ENCODE measurements around the gene ATAD3B.

DNA sequence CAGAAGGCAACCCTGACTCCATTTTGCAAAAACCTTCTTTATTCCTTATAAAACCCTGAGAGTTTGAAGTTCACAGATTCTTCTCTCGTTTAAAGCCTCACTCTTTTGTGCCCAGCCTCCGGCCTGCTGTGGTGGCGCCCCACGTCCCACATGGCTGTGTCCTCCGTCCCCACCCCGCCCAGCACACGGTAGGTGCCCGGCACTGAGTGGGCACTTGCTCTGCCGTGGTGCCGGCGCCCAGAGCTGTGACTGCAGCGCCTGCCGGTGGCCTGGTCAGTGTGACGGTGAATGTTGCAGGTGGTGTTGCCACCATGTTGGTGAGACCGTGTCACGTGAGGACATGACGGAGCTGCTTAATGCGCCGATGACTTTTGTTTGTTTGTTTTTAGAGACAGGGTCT, 49.8 kb downstream of the ATAD3B start:
- TF ChIP-seq, protein P1, sequence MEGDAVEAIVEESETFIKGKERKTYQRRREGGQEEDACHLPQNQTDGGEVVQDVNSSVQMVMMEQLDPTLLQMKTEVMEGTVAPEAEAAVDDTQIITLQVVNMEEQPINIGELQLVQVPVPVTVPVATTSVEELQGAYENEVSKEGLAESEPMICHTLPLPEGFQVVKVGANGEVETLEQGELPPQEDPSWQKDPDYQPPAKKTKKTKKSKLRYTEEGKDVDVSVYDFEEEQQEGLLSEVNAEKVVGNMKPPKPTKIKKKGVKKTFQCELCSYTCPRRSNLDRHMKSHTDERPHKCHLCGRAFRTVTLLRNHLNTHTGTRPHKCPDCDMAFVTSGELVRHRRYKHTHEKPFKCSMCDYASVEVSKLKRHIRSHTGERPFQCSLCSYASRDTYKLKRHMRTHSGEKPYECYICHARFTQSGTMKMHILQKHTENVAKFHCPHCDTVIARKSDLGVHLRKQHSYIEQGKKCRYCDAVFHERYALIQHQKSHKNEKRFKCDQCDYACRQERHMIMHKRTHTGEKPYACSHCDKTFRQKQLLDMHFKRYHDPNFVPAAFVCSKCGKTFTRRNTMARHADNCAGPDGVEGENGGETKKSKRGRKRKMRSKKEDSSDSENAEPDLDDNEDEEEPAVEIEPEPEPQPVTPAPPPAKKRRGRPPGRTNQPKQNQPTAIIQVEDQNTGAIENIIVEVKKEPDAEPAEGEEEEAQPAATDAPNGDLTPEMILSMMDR (IDR thresholded peaks at IDR 0.05; ENCODE audit: low read depth, low read length) = no peak
- TF ChIP-seq, protein P2, sequence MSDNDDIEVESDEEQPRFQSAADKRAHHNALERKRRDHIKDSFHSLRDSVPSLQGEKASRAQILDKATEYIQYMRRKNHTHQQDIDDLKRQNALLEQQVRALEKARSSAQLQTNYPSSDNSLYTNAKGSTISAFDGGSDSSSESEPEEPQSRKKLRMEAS (IDR thresholded peaks at IDR 0.05; ENCODE audit: low read depth, low read length) = no peak
- no peak for TF ChIP-seq POLR2A (IDR thresholded peaks at IDR 0.05; ENCODE audit: extremely low read depth, insufficient read length)

All from NB4 (cell line).